T-helper 2 cell (primary cell): ENCODE data around the gene CFAP43.

Source experiments
- DNase-seq, 5 experiments: peaks; one replicate each; pipeline versions ENCODE4 v3.0.0 to v3.0.0-alpha.2; 2012 to 2022
- total RNA-seq, 2 donors: gene quantifications; one replicate each; lab custom pipeline; 2026; lab: John Stamatoyannopoulos, UW

CFAP43 gene
- total RNA-seq: 0.13 to 0.31 reads per million in 2 donors

DNA sequence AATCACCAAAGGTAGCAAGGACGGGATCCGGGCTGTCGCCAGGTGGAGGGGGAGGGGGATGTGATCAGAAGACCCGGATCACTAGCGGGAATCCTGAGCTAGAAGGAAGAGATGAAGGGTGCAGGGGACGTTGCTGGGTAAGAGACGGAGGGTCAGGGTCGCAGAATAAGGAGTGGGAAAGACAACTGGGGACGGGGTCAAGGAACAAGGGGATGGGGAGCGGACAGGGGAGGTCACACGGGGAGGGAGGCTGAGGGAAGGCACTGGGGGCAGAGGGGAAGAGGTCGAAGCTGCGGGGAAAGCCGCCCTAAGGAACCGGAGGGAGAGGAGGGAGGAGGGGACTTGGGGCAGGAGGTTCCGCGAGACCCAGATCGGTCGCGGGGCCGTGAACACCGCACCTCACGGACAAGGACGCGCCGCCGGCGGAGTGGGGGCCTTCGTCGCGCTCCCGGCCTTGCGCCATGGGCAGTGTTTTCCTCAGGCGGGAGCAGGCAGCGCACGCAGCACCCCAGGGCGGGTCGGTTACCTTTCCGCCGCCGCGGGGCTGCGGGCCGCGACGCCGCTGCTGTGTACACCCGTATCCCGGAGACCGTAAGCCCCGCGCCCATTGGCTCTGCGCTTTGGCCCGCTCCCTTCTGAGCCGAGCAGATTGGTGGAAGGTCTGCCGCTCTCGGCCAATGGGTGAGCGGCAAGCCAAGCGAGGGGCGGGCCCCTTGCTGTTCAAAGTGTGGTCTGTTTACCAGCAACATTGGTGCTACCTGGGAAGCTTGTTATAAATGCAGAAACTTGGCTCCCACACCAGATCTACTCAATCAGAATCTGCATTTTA is at the start of gene CFAP43:
Gene CFAP43, minus strand, starts transcription at position 581 of the 829 bp plus-strand sequence. Its CDS starts 118 bp downstream, at position 463.
- peak; percentile 98 to 100 (median 99) for DNase-seq

GRCh38 chr10:104281694-104282093 is 49.5 kb upstream of the CFAP43 start:
- no peak for DNase-seq

GRCh38 chr10:104279550-104280259 is 47.5 kb upstream of the CFAP43 start:
- no peak for DNase-seq

DNA sequence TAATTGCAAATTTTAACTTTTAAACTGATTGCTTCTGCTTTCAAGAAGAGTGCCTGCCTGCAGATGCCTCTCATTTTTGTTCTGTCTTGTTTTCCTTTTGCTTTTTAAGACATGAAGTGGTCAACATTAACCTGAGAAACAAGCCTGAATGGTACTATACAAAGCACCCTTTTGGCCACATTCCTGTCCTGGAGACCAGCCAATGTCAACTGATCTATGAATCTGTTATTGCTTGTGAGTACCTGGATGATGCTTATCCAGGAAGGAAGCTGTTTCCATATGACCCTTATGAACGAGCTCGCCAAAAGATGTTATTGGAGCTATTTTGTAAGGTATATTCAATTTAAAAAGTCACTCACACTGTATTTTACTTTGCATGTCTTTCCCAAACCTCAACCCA is 45.6 kb upstream of the CFAP43 start:
- no peak for DNase-seq

DNA sequence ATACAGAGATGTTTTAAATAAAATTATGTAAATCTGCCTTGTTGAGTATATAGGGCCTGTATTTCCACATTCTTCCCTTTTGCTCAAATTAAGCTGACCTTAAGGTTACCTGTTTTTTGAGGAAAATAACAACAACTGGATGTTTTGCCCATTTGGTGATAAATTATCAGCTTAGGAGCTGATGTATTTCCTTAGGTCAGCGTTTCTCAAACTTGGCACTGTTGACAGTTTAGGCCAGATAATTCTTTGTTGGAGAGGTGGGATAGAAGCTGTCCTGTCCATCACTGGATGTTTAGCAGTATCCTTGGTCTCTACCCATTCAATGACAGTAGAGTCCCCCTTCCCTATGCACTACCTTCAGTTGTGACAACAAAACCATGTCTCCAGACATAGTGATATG is 44.0 kb upstream of the CFAP43 start:
- no peak for DNase-seq

GRCh38 chr10:104274762-104275721 is 42.9 kb upstream of the CFAP43 start:
- peak in 2 of 5 experiments; percentile 38 to 59 for DNase-seq

DNA sequence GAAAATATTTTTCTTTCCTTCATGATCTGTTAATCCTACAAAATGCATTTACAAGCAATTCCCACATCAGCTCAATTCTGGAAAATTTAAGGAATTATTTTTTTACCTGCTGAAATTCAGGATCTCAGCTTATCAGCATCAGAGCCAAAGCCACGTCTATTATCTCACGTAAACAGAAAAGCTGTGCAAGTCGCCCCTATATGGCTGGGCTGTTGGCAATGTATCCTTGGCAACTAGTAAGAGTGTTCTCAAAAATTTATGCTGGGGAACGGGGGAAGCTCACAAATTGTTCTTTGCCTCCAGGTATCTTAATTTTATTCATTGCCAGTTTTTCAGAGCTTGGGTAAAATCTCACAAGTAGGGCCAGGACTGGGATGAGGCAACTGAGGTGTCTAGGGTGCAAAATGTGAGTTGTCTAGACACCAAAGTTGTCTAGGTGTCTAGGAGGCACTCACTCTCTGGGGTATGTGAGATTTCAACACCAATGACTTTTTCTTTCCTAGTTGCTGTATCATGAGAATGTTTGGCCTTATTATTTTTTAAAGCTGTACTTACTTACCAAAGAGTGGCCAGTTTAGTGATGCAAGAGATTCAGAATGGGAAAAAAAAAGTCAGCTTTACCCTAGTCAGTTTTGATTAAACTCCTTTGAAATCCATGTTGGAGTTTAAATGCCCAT is 41.9 kb upstream of the CFAP43 start:
- DNase-seq: no peak

GRCh38 chr10:104273286-104273685 is 41.1 kb upstream of the CFAP43 start:
- DNase-seq: no peak

DNA sequence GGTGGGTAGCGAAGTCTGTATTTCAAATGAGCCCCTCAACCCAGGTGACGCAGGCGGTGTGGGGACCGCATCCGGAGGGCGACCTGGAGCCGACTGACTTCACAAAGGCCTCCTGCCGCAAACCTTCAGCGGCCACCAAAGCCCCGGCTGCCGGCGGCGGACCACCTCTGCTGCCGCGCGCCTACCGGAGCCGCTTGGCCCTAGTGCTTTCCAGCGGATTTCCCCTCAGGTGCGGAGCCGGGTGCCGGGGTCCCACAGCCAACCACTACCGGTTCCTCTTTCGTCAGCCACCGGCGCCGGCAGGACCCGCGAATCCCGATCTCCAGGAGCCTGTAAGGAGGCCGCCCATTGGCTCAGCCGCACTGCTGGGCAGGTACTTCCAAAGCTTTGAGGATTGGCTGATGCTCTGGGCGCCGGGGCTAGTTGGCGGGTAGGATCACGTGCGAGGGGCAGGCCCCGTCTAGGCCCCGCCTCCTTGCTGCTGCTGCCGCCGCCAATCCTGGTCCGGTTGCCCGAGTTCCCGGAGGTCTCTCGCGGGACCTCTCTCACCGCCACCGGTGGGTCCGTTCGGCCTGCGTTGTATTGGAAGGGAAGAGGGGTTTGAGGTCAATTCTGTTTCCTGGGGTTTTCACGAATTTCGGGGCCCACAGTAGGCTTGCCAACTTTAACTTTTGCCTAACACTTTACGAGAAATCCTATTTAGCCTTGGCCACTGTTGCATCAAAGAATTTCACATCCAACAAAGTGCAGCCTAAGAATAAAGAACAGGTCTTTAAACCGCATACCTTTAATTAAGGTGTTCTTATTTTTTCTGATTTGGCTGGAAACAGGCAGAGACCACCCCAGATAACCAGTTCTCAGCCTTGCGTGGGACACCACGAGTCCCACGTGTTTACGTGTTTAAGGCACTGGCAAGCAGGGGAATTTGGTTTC is 36.8 kb upstream of the CFAP43 start, which contains the start of gene GSTO2:
Gene GSTO2, plus strand, starts transcription at position 472 of the 933 bp plus-strand sequence. CDS start 5,732 bp downstream, outside the sequence.
- DNase-seq: peak; percentile 95 to 100 (median 99)

DNA sequence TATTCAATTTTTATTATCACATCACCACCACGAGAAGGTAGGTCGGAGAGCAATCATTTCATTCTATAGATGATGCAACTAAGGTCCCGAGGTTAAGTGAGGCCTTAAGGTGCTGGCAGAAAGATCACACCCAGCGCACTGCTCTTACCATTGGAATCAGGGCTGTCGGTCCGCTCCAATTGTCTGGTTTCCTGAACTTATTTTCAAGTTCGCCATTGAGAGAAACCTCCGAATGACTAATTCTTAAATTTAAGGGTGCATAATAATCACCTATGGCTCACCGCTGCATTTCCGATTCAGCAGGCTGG is 36.2 kb upstream of the CFAP43 start:
- no peak for DNase-seq

GRCh38 chr10:104267721-104268404 is 35.7 kb upstream of the CFAP43 start:
- peak in 1 of 5 experiments; percentile 40 for DNase-seq

- DNase-seq: no peak
Observed at GRCh38 chr10:104264783-104265182, 32.6 kb upstream of the CFAP43 start.

DNA sequence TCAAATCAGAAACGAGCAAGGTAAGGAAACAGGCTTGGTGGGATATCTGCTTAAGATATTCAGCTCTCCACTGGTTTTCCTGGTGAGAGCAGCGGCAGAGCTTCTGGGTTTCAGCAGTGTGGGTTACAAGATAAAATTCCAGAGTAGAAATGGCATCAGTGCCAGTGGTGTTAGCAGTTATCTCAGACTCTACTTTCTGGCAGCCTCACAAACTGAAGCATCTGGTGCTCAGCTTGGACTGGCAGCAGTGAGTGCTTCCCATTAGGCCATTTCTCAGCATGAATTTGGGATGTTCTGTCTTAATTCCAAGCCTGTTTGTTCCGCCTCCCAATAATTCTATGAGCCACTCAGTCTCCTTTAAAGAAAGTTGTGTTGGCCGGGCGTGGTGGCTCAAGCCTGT is 29.9 kb upstream of the CFAP43 start:
- DNase-seq: no peak

- DNase-seq: peak in 1 of 5 experiments; percentile 30
Observed at GRCh38 chr10:104260775-104261115, 28.6 kb upstream of the CFAP43 start.

DNA sequence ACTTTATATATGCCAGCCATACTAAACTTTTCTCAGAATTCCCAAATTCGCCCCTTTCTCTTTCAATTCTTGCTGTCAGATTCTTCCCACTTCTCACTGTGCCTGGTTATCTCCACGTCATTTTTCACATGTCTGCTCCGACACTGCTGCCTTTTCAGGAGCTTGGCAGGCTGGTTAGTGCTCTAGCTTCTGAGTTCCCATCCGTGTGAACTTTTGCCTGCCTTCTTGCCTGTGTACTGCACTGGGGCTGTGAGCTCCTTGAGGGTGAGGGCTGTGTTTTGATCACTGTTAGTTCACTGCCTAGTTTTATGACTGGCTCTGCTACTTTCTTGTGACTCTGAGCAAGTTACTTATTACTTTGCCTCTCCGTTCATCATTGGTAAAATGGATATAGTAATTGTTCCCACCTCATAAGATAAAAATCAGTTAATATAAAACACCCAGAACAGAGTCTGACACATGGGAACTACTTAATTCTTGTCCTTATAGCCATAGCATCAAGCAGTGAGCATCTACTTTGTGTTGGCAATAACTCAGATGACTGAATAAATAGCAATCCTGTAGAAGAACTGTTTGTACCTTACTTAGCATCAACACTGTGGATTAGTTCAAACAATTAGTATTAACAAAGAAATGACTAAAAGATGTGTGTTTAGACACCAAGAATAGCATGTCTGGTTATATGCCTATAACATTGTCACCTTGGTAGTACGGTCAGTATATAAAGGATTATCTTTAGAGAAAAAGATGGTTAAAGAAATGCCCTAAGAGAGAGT is 28.0 kb upstream of the CFAP43 start:
- no peak for DNase-seq

DNA sequence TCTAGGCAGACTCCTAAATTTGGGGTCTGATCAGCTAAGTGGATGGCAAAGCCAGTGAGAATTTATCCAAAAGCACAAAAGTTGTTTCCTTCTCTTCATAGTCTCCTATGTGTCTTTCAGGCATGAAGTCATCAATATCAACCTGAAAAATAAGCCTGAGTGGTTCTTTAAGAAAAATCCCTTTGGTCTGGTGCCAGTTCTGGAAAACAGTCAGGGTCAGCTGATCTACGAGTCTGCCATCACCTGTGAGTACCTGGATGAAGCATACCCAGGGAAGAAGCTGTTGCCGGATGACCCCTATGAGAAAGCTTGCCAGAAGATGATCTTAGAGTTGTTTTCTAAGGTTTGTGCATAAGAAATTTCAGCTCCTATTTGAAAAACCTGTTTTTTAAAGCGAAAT is 27.3 kb upstream of the CFAP43 start:
- DNase-seq: no peak

DNA sequence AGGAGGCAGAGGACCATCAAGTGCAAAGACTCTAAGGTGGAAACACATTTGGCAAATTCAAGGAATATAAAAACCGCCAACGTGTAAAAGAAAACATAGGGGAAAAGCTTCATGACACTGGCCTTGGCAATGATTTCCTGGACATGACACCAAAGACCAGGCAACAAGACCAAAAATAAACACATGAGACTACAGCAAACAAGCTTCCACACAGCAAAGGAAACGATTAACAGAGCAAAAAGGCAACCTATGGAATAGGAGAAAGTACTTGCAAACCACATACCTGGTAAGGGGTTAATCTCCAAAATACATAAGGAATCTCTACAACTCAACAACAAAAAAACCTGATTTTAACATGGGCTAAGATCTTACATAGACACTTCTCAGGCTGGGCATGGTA is 26.0 kb upstream of the CFAP43 start:
- DNase-seq: no peak

DNA sequence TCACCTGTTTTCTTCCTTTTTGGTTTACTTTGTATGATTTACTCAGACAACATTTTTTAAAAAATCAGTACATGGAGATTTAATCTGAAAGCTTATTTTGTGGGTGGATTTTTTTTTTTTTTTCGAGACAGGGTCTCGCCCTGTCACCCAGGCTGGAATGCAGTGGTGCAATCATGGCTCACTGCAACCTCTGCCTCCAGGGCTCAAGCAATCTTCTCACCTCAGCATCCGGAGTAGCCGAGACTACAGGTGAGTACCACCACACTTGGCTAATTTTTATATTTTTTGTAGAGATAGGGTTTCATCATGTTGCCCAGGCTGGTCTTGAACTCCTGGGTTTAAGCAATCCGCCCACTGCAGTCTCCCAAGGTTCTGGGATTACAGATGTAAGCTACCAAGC is 25.1 kb upstream of the CFAP43 start:
- no peak for DNase-seq

DNA sequence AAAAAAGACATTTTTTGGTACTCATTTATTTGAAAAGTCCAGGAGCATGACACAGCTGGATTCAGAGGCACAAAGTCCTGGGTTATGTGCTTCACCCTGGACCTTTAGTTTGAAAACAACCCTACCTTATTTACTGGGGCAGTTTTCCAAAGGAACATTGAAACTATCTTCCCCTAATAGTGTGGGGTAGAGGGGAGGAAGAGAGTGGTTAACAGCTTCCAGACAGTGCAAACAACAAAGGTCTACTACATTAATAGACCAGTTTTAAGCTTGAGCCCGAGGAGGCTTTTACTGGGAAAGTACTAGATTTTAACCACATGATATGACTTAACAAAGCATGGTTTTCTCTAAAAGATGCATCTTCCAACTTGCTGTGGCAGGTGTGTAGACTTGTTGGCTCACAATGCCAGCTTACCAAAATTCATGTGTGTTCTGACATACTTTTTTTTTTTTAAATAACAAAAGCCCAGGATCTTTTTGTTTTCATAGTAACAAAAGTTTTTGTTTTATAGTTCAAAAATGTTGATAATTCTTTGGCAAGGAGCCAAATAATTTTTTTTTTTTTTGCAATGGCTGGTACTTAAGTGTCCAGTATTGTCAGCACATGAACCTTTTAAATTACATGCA is 24.3 kb upstream of the CFAP43 start:
- DNase-seq: peak in 2 of 5 experiments; percentile 10 to 33
